GM12878 (cell line): ENCODE data around the gene MAST3.

Source experiments
- CTCF ChIP-seq, 3 experiments: IDR thresholded peaks in 2 of 3; conservative IDR thresholded peaks in 1 of 3; 2 replicates each; pipeline ENCODE4 v1.5.1; 2011; ENCODE audit warnings: low read depth in 3 of 3, low read length in 3 of 3, mild to moderate bottlenecking in 3 of 3, control low read depth in 2 of 3, moderate library complexity in 2 of 3, inconsistent platforms in 1 of 3, mixed read lengths in 1 of 3; ENCODE audit not compliant: control insufficient read depth in 2 of 3, insufficient read depth in 1 of 3; ENCODE audit errors: extremely low read depth in 1 of 3
- EZH2 ChIP-seq: IDR thresholded peaks from 2 replicates; pipeline ENCODE4 v1.6.1; 2012; ENCODE audit warnings: low read depth, mild to moderate bottlenecking, control low read depth, inconsistent platforms, low read length, borderline replicate concordance; ENCODE audit not compliant: control insufficient read depth
- MTA2 ChIP-seq: fragments of 450-650 bp; IDR thresholded peaks from 2 replicates; pipeline ENCODE4 v1.6.1; 2016; ENCODE audit warnings: low read depth, mild to moderate bottlenecking, moderate library complexity
- MYC ChIP-seq: IDR thresholded peaks from 2 replicates; pipeline ENCODE4 v1.6.1; 2011; ENCODE audit warnings: mild to moderate bottlenecking, low read length, moderate library complexity, inconsistent platforms; ENCODE audit not compliant: insufficient read depth, insufficient replicate concordance, insufficient read length, severe bottlenecking
- NFIC ChIP-seq: IDR thresholded peaks from 2 replicates; pipeline ENCODE4 v1.6.1; 2012; ENCODE audit warnings: low read depth, mild to moderate bottlenecking, inconsistent platforms, low read length, moderate library complexity
- NFYB ChIP-seq: IDR thresholded peaks from 2 replicates; pipeline ENCODE4 v1.6.1; 2011; ENCODE audit warnings: low read depth, mild to moderate bottlenecking, low read length, improper control_type of control experiment, moderate library complexity; ENCODE audit not compliant: insufficient read depth
- POLR2A ChIP-seq: IDR thresholded peaks from 2 replicates; pipeline ENCODE4 v1.6.1; 2011; ENCODE audit warnings: low read depth, mild to moderate bottlenecking, low read length
- RFX5 ChIP-seq: IDR thresholded peaks from 2 replicates; pipeline ENCODE4 v1.6.1; 2011; ENCODE audit warnings: low read depth, low read length, improper control_type of control experiment
- SREBF1 ChIP-seq: IDR thresholded peaks from 2 replicates; pipeline ENCODE4 v1.6.1; 2012; ENCODE audit warnings: mild to moderate bottlenecking, low read length

GRCh38 chr19:18183529-18183928, 86.0 kb downstream of the MAST3 start:
- TF ChIP-seq POLR2A (no peak), RFX5 (no peak), NFYB (no peak), MTA2 (no peak), SREBF1 (no peak), MYC (no peak), CTCF (IDR thresholded peaks at IDR 0.05 in 2 of 3, conservative IDR thresholded peaks at IDR 0.05 in 1 of 3; ENCODE audit: control insufficient read depth in 2 of 3, extremely low read depth in 1 of 3, insufficient read depth in 1 of 3, low read depth in 3 of 3, low read length in 3 of 3) (no peak), NFIC (no peak), EZH2 (no peak)
